Adrenal gland (tissue), 12 donors: ENCODE data around the gene ZFP3. TPM values are rescaled to one million over a fixed set of nuclear protein-coding genes. Genes with fewer than 3 reads are reported as not detected.
"Not testable (repeated sequence)": the region's sequence is repeated elsewhere in the genome, so short reads cannot be mapped to it uniquely, and the experiment has no call there.

Experiments
- DNase-seq, 7 donors: peaks; one replicate each; pipeline ENCODE4 v3.0.0-alpha.2; 2019 to 2020
- H3K27ac ChIP-seq, 5 donors: fragments of 200-600 bp; sonication (generic) in 4 of 5; 1 replicate in 3 of 5; 2 replicates in 2 of 5; pipeline versions ENCODE4 v1.5.1 to v1.8.0; 2016 to 2020; ENCODE audit warnings: mild to moderate bottlenecking in 1 of 5
- H3K27me3 ChIP-seq: fragments of 200-600 bp; 2 replicates; pipeline ENCODE4 v1.8.0; 2021
- H3K36me3 ChIP-seq, 2 donors: fragments of 200-600 bp; replicated peaks in 1 of 2; 1 replicate in 1 of 2; 2 replicates in 1 of 2; pipeline versions ENCODE4 v1.5.1 to v1.8.0; 2018 to 2022
- H3K4me1 ChIP-seq, 2 donors: fragments of 200-600 bp; replicated peaks in 1 of 2; 1 replicate in 1 of 2; 2 replicates in 1 of 2; pipeline versions ENCODE4 v1.5.1 to v1.8.0; 2018 to 2021
- H3K4me3 ChIP-seq, 4 donors: fragments of 200-600 bp; sonication (generic) in 3 of 4; one replicate each; pipeline ENCODE4 v1.5.1; 2016 to 2018
- H3K9me3 ChIP-seq, 3 donors: fragments of 200-600 bp; sonication (generic) in 1 of 3; replicated peaks in 1 of 3; 1 replicate in 2 of 3; 2 replicates in 1 of 3; pipeline versions ENCODE4 v1.5.1 to v1.8.0; 2016 to 2021
- POLR2A ChIP-seq, 2 donors: fragments of 450-650 bp; IDR thresholded peaks; one replicate each; pipeline ENCODE4 v1.6.1; 2017; ENCODE audit warnings: antibody characterized with exemption in 2 of 2, mild to moderate bottlenecking in 2 of 2, moderate library complexity in 1 of 2
- WGBS, 4 donors: extraction: QIAGEN DNeasy Blood & Tissue Kit in 2 of 4; methylation state at CpG; one replicate each; pipeline versions ENCODE4 v1.1.5 to v1.1.7; 2013 to 2017; 5-methylcytosine and 5-hydroxymethylcytosine counted together
- intact Hi-C, 2 donors: fragments of 100-400 bp; cut with DNase I; formaldehyde crosslinking; loops; one replicate each; pipeline versions ENCODE4 v1.14.1 to v1.15.0; 2022 to 2023
- polyA plus RNA-seq, 3 donors: library from polyadenylated mRNA; stranded (reverse); fragments of 200-250 nt in 2 of 3; fragments of 350-450 nt in 1 of 3; fragmentation: Illumina TruSeq in 1 of 3; extraction: RNeasy Lipid Tissue Mini Kit (QIAGEN cat#74804) in 1 of 3; gene quantifications; one replicate each; pipeline ENCODE4 v1.2.3, GENCODE V29; 2013 to 2014
- total RNA-seq, 9 donors: library from RNA; depleted of rRNA in 4 of 9; stranded (reverse); fragments of >200 nt in 4 of 9; fragments of 120-200 nt in 1 of 9; fragmentation: NEBNext Ultra II Directional in 1 of 9; extraction: Animal tissue kit (Norgen Biotek cat#: 25700) in 1 of 9; gene quantifications; one replicate each; pipeline versions ENCODE4 v1.1.0 to v1.2.4, GENCODE V29; 2013 to 2023
- TF ChIP-seq, protein P1 (sequence below), 6 experiments: fragments of 450-650 bp in 4 of 6; fragments of 200-600 bp in 2 of 6; sonication (generic) in 1 of 6; IDR thresholded peaks; 1 replicate in 5 of 6; 2 replicates in 1 of 6; pipeline versions ENCODE4 v1.5.1 to v1.8.0; 2016 to 2021; ENCODE audit warnings: antibody characterized with exemption in 6 of 6, mild to moderate bottlenecking in 2 of 6, moderate library complexity in 1 of 6
- donor health status: healthy with polysubstance abuse.
- donor health status: Bipolar disorder and iron deficiency.
- donor health status: DM: yes; HTN: yes; CAD: no.
- donor health status: DM: no; HTN: no; CAD: no.
- donor health status: DM: no; HTN: no; CAD: no.
- donor health status: DM: yes; HTN: yes; CAD: no.

ZFP3 gene
- total and polyA plus RNA-seq, 12 donors = 1.6 to 8.4 (median 4.4) TPM

GRCh38 chr17:5135726-5136579 lies 57.7 kb downstream of the ZFP3 start:
- no peak overlapping the region for H3K27ac ChIP-seq
- H3K4me1 ChIP-seq = no peaks in the 10 kb centered on the region
- H3K27me3 ChIP-seq = no peaks in the 10 kb centered on the region
- DNase-seq = no peak
- intact Hi-C loops = no loop called here
- no peak for TF ChIP-seq POLR2A (IDR thresholded peaks at IDR 0.05)
- TF ChIP-seq, protein P1, sequence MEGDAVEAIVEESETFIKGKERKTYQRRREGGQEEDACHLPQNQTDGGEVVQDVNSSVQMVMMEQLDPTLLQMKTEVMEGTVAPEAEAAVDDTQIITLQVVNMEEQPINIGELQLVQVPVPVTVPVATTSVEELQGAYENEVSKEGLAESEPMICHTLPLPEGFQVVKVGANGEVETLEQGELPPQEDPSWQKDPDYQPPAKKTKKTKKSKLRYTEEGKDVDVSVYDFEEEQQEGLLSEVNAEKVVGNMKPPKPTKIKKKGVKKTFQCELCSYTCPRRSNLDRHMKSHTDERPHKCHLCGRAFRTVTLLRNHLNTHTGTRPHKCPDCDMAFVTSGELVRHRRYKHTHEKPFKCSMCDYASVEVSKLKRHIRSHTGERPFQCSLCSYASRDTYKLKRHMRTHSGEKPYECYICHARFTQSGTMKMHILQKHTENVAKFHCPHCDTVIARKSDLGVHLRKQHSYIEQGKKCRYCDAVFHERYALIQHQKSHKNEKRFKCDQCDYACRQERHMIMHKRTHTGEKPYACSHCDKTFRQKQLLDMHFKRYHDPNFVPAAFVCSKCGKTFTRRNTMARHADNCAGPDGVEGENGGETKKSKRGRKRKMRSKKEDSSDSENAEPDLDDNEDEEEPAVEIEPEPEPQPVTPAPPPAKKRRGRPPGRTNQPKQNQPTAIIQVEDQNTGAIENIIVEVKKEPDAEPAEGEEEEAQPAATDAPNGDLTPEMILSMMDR (IDR thresholded peaks at IDR 0.05) = no peak
- no peaks in the 10 kb centered on the region for H3K9me3 ChIP-seq
- H3K4me3 ChIP-seq = no peak overlapping the region
- 78 to 93% (median 84%) methylated on average over 3 to 14 of the region's 14 CpGs for WGBS, 4 donors
- H3K36me3 ChIP-seq = no peaks in the 10 kb centered on the region

DNA sequence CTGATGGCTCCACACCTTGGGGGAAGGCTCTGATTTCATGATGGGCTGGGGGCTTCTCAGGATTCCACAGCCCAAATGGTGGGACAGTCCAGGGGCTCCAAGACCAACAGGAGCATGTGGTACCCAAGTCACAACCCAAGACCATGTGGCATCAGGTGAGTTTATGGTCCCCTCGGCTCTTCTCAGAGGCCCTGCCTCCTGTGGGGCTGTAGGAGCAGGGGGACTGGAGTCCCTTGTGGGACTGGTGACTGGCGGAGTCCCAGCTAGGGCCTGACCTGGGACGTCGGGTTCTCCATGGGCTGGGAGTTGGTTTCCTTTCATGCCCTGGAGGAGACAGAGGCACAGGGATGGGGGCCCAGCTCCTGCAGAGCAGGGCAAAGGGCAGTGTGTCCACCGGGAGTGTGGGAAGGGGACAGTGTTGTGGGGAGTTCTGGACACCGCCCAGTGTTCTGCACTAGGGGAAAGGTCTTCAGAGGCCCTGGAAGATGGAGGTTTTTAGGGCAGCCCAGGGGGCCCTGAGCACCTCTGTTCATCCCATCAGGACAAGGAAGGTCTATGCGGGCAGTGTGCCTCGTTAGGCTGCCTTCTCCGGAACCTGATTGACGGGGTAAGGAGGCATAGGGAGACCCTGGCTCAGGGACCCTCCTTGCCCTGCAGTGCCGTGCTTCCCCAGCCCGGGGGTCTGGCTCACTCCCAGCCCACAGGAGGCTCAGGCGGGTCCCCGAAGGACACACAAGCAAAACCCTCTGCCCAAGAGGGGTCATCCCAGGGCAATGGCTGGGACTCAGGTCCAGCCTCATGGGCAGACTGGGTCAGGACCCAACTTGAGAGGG lies 58.5 kb downstream of the ZFP3 start:
- intact Hi-C loops, DNase-seq, H3K4me1 ChIP-seq, H3K9me3 ChIP-seq, H3K27ac ChIP-seq, H3K4me3 ChIP-seq, H3K27me3 ChIP-seq, H3K36me3 ChIP-seq: not testable (repeated sequence)
- WGBS, 4 donors = 83 to 89% (median 88%) methylated on average over 3 to 14 of the region's 14 CpGs

GRCh38 chr17:5137511-5138197 lies 59.4 kb downstream of the ZFP3 start:
- H3K36me3 ChIP-seq, DNase-seq, H3K4me1 ChIP-seq, H3K27me3 ChIP-seq, intact Hi-C loops, H3K9me3 ChIP-seq, H3K4me3 ChIP-seq, H3K27ac ChIP-seq: not testable (repeated sequence)
- 84 to 90% (median 87%) methylated on average over 11 to 15 of the region's 15 CpGs for WGBS, 4 donors

- DNase-seq, H3K27me3 ChIP-seq, H3K9me3 ChIP-seq, H3K4me3 ChIP-seq, H3K4me1 ChIP-seq, H3K27ac ChIP-seq, intact Hi-C loops, H3K36me3 ChIP-seq: not testable (repeated sequence)
- 88 to 94% (median 93%) methylated on average over 7 to 9 of the region's 9 CpGs for WGBS, 4 donors
Observed at GRCh38 chr17:5138198-5138544, 59.9 kb downstream of the ZFP3 start.

DNA sequence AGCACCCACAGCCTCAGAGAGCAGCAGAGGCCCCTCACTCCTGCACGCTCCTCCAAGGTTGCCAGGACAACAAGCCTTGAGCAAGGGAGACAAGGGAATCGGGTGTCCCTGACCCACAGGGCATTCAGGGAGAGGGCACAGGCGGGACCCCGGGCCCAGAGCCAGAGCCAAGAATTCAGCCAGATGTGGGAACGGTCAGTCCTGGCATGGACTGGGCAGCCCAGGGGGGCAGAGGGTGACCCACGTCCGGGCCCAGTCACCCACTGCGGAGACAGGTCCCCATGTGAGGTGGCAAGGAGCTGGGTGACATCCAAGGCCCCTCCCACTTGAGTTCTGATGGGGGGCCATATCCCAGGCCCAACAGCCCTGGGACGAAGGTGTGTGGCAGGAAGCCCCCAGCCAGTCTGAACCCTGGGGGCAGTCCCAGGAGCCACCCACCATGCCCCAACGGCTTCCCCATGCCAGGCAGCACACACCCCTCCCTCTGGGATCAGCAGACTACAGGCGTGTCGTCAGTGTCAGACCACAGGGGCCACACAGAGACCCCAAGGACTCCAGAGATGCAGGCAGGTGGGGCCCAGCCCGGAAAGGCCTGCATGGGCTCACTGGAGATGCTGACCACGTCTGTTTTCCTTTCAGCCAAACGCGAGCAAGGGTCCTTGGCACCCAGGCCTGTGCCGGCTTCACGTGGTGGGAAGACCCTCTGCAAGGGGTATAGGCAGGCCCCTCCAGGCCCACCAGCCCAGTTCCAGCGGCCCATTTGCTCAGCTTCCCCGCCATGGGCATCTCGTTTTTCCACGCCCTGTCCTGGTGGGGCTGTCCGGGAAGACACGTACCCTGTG lies 60.6 kb downstream of the ZFP3 start:
- no peak overlapping the region for H3K4me3 ChIP-seq
- H3K36me3 ChIP-seq = no peaks in the 10 kb centered on the region
- no peak overlapping the region for H3K27ac ChIP-seq
- no peaks in the 10 kb centered on the region for H3K4me1 ChIP-seq
- H3K27me3 ChIP-seq = no peaks in the 10 kb centered on the region
- WGBS, 4 donors = 69 to 87% (median 83%) methylated on average over 10 to 24 of the region's 24 CpGs
- intact Hi-C loops = no loop called here
- DNase-seq = no peak
- TF ChIP-seq POLR2A (IDR thresholded peaks at IDR 0.05) = no peak
- TF ChIP-seq, protein P1 (IDR thresholded peaks at IDR 0.05) = no peak
- no peaks in the 10 kb centered on the region for H3K9me3 ChIP-seq
